Fibroblast of peridontal ligament (primary cell): ENCODE measurements around the gene MECP2.

Source experiments
- DNase-seq: peaks from one replicate; pipeline ENCODE4 v3.0.0-alpha.2; 2010; ENCODE audit errors: extremely low read depth

The MECP2 gene

GRCh38 chrX:154033848-154034247 lies 63.7 kb downstream of the MECP2 start:
- no peak for DNase-seq

- DNase-seq: no peak
These were observed 64.9 kb downstream of the MECP2 start for GRCh38 chrX:154032653-154033052.

- no peak for DNase-seq
These were observed 65.4 kb downstream of the MECP2 start for GRCh38 chrX:154032160-154032559.

- DNase-seq: no peak
These were observed 66.7 kb downstream of the MECP2 start for GRCh38 chrX:154030715-154031305.

- no peak for DNase-seq
These were observed 67.3 kb downstream of the MECP2 start for GRCh38 chrX:154030266-154030665.

- no peak for DNase-seq
These were observed 68.1 kb downstream of the MECP2 start for GRCh38 chrX:154029439-154029838.

GRCh38 chrX:154028502-154029184 lies 68.9 kb downstream of the MECP2 start:
- no peak for DNase-seq

- DNase-seq: no peak
These were observed 69.5 kb downstream of the MECP2 start for GRCh38 chrX:154027986-154028385.

GRCh38 chrX:154027022-154027402 lies 70.5 kb downstream of the MECP2 start:
- no peak for DNase-seq

GRCh38 chrX:154026136-154027021 lies 71.1 kb downstream of the MECP2 start:
- peak; percentile 42 for DNase-seq

- DNase-seq: no peak
These were observed 72.3 kb downstream of the MECP2 start for GRCh38 chrX:154025230-154025629.

GRCh38 chrX:154024271-154024670 lies 73.2 kb downstream of the MECP2 start:
- no peak for DNase-seq

GRCh38 chrX:154023276-154024000 lies 74.1 kb downstream of the MECP2 start:
- DNase-seq: no peak

GRCh38 chrX:154022108-154022507 lies 75.4 kb downstream of the MECP2 start:
- no peak for DNase-seq

GRCh38 chrX:154021131-154021611 lies 76.3 kb downstream of the MECP2 start:
- no peak for DNase-seq

GRCh38 chrX:154020536-154021115 lies 76.9 kb downstream of the MECP2 start:
- peak; percentile 14 for DNase-seq

- DNase-seq: peak; percentile 28
These were observed 77.6 kb downstream of the MECP2 start, which contains the start of gene IRAK1 for GRCh38 chrX:154019633-154020528. IRAK1 (minus strand) TSS chrX:154019902; CDS start chrX:154019812, 90 bp downstream.

GRCh38 chrX:154019061-154019621 lies 78.4 kb downstream of the MECP2 start:
- DNase-seq: no peak

- DNase-seq: no peak
These were observed 78.9 kb downstream of the MECP2 start for GRCh38 chrX:154018518-154019060.
